ENCODE data around the gene GATAD2A.

Gene GATAD2A

GRCh38 chr19:19421299-19421696, 15.8 kb downstream of the GATAD2A start:
- in situ Hi-C loops (cut with MboI; ENCODE audit: low sequenced_read_pairs) = no loop called here

- in situ Hi-C loops (cut with MboI; ENCODE audit: low sequenced_read_pairs) = no loop called here
Observed at GRCh38 chr19:19422156-19422555, 16.7 kb downstream of the GATAD2A start.

GRCh38 chr19:19423322-19423721, 17.8 kb downstream of the GATAD2A start:
- in situ Hi-C loops (cut with MboI; ENCODE audit: low sequenced_read_pairs) = no loop called here

GRCh38 chr19:19425170-19425875, 19.8 kb downstream of the GATAD2A start:
- in situ Hi-C loops (cut with MboI; ENCODE audit: low sequenced_read_pairs) = no loop called here

- in situ Hi-C loops (cut with MboI; ENCODE audit: low sequenced_read_pairs) = no loop called here
Observed at GRCh38 chr19:19426216-19426615, 20.7 kb downstream of the GATAD2A start.

- in situ Hi-C loops (cut with MboI; ENCODE audit: low sequenced_read_pairs) = no loop called here
Observed at GRCh38 chr19:19426799-19427198, 21.3 kb downstream of the GATAD2A start.

GRCh38 chr19:19427302-19427701, 21.8 kb downstream of the GATAD2A start:
- in situ Hi-C loops (cut with MboI; ENCODE audit: low sequenced_read_pairs) = no loop called here

GRCh38 chr19:19427944-19428343, 22.5 kb downstream of the GATAD2A start:
- in situ Hi-C loops (cut with MboI; ENCODE audit: low sequenced_read_pairs) = no loop called here

GRCh38 chr19:19428746-19429145, 23.3 kb downstream of the GATAD2A start:
- in situ Hi-C loops (cut with MboI; ENCODE audit: low sequenced_read_pairs) = no loop called here

- in situ Hi-C loops (cut with MboI; ENCODE audit: low sequenced_read_pairs) = no loop called here
Observed at GRCh38 chr19:19429361-19429760, 23.9 kb downstream of the GATAD2A start.

GRCh38 chr19:19432732-19433131, 27.3 kb downstream of the GATAD2A start:
- in situ Hi-C loops (cut with MboI; ENCODE audit: low sequenced_read_pairs) = no loop called here

GRCh38 chr19:19433666-19434213, 28.3 kb downstream of the GATAD2A start:
- in situ Hi-C loops (cut with MboI; ENCODE audit: low sequenced_read_pairs) = no loop called here

- in situ Hi-C loops (cut with MboI; ENCODE audit: low sequenced_read_pairs) = no loop called here
Observed at GRCh38 chr19:19434483-19435045, 29.1 kb downstream of the GATAD2A start.

- in situ Hi-C loops (cut with MboI; ENCODE audit: low sequenced_read_pairs) = no loop called here
Observed at GRCh38 chr19:19436137-19436691, 30.7 kb downstream of the GATAD2A start.

- in situ Hi-C loops (cut with MboI; ENCODE audit: low sequenced_read_pairs) = no loop called here
Observed at GRCh38 chr19:19438366-19439175, 33.1 kb downstream of the GATAD2A start.

- in situ Hi-C loops (cut with MboI; ENCODE audit: low sequenced_read_pairs) = no loop called here
Observed at GRCh38 chr19:19439176-19439482, 33.7 kb downstream of the GATAD2A start.

GRCh38 chr19:19443283-19443682, 37.8 kb downstream of the GATAD2A start:
- in situ Hi-C loops (cut with MboI; ENCODE audit: low sequenced_read_pairs) = no loop called here

- in situ Hi-C loops (cut with MboI; ENCODE audit: low sequenced_read_pairs) = no loop called here
Observed at GRCh38 chr19:19443902-19444680, 38.6 kb downstream of the GATAD2A start.

GRCh38 chr19:19444681-19445155, 39.2 kb downstream of the GATAD2A start:
- in situ Hi-C loops (cut with MboI; ENCODE audit: low sequenced_read_pairs) = no loop called here

GRCh38 chr19:19445288-19445687, 39.8 kb downstream of the GATAD2A start:
- in situ Hi-C loops (cut with MboI; ENCODE audit: low sequenced_read_pairs) = no loop called here

All from hTERT RPE-1 (cell line).